Amniotic epithelial cell (primary cell): ENCODE measurements around the gene ZNF91.
"Not testable (repeated sequence)": the region's sequence is repeated elsewhere in the genome, so short reads cannot be mapped to it uniquely, and the experiment has no call there.

Experiments used
- DNase-seq: peaks from one replicate; pipeline ENCODE4 v3.0.0-alpha.2; 2010; ENCODE audit warnings: low read depth

Gene ZNF91

GRCh38 chr19:23395722-23396117 lies 449 bp upstream of the ZNF91 start:
- not testable (repeated sequence) for DNase-seq

DNA sequence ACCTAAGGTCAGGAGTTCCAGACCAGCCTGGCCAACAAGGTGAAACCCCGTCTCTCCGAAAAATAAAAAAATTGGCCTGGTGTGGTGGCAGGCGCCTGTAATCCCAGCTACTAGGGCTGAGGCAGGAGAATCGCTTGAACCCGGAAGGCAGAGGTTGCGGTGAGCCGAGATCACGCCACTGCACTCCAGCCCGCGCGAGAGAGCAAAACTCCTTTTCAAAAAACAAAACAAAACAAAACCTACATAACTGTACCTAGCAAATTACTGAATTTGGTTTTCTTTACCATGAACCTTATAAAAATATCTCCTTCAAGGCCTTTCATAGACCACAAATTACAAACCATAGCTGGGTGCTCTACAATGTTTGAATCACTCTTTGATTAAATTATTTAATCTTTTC lies 760 bp downstream of the ZNF91 start:
- DNase-seq: peak; percentile 45

- DNase-seq: no peak
Observed at GRCh38 chr19:23393121-23393520, 2.1 kb downstream of the ZNF91 start.

DNA sequence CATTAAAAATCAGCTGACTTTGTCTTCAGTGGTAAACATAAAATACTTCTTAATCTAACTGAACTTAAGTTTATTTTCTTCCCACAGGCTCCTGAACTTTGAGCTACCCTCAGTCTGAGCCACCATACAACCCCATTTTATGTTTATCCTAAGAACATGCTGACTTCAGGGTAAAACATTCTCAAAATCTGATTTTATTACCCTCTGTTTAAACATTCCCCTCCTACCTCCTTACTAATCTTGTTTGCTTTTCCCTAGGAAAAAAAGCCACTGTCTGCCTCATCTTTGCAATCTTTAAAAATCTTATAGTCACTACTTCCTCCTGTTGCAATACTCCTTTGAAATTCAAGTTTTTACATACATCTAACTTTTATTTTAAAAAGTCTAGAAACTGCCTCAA lies 4.0 kb downstream of the ZNF91 start:
- DNase-seq: no peak

DNA sequence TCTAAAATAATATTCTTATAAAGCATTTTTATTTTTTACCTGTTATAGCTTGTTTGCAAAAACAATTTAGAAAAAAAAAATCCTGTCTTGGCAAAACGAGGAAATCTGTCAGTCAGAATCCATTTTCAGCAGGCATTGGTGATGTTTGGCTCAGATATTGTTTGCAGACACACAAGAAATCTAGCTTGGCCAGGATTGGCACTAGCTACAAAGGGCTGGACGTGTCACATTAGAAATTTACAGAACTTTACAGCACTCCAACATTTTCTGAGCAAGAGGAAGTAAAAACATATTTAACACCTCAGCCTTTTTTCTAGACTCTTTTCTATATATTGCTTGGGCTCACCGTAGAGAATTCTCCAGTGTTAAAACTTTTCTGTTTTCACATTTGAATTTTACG lies 9.9 kb downstream of the ZNF91 start:
- no peak for DNase-seq

GRCh38 chr19:23384858-23385257 lies 10.4 kb downstream of the ZNF91 start:
- no peak for DNase-seq

DNA sequence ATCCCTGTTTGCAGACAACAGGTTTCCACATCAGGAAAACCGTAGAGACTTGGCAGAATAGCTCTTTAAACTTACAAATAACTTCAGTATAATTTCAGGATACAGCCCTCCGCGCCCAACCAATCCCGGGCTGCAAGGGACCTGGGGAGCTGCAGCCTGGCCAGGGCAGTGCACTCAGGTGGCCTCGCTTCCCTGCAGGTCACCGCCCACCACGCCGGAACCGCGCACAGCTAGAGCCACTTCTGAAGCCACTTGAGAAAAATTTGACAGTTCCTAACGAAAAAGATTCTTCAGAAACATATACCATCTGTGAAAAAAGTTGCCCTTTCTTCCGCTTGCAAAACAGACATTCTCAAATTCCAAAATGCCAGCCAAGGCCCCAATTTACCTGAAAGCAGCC lies 11.1 kb downstream of the ZNF91 start:
- no peak for DNase-seq

GRCh38 chr19:23382955-23383354 lies 12.3 kb downstream of the ZNF91 start:
- DNase-seq: no peak

DNA sequence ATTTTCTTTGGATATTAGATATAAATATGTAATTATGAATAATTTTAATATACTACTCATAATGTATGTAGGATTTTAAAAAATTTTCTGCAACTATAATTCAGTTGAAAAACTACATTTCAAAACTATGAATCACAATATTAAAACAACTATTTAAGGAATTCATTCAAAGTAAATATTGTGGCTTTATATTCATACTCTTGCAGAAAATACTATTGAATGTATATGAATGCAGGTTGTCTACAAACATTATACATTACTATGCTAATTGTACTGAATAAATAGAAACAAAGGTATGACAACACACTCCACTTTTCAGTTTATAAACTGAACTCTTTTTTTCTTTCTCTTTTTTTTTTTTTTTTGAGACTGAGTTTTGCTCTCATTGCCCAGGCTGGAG lies 14.2 kb downstream of the ZNF91 start:
- DNase-seq: no peak

- DNase-seq: not testable (repeated sequence)
Observed at GRCh38 chr19:23379671-23380070, 15.6 kb downstream of the ZNF91 start.

DNA sequence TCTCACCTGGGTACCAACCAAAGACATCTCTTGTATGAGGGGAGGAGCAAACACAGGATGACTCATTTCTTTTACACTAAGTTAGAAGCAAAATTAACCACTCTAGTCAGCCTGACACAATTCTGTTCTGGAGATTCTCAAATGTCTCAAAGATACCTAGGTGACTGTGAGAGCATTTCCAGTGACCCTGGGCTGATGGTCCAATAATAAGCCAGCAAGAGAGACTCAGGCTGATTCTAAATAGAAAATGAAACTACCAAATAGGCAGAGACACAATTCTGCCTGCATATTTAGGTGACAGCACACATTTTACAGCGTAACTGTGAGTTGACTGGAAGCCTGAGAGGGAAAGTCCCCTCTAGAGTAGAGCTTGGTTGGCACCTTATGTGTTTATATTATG lies 16.3 kb downstream of the ZNF91 start:
- DNase-seq: peak; percentile 50

GRCh38 chr19:23377276-23377675 lies 18.0 kb downstream of the ZNF91 start:
- DNase-seq: no peak

- DNase-seq: no peak
Observed at GRCh38 chr19:23366437-23366836, 28.8 kb downstream of the ZNF91 start.

GRCh38 chr19:23366031-23366430 lies 29.2 kb downstream of the ZNF91 start:
- DNase-seq: not testable (repeated sequence)

- DNase-seq: no peak
Observed at GRCh38 chr19:23365222-23365621, 30.0 kb downstream of the ZNF91 start.

- DNase-seq: not testable (repeated sequence)
Observed at GRCh38 chr19:23361843-23362242, 33.4 kb downstream of the ZNF91 start.

DNA sequence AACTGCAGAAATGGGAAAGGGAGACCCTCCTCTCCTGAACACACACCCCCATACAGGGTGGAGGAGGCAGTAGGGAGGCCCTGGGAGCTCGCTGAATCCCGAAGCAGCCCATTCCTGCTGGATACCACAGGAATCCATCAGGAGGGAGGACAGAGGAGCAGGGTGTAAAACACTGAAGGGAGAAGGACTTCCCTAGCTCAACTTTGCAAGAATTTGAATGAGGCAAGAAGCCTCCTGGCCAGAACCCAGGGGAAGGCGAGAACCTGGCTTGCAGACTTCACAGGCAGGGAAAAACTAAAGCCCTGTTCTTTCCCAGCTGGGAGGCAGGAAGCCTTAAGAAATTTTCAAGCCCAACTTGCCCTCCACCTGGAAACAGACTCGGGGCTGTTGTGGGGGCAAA lies 43.5 kb downstream of the ZNF91 start:
- DNase-seq: no peak

GRCh38 chr19:23346696-23347095 lies 48.6 kb downstream of the ZNF91 start:
- no peak for DNase-seq

DNA sequence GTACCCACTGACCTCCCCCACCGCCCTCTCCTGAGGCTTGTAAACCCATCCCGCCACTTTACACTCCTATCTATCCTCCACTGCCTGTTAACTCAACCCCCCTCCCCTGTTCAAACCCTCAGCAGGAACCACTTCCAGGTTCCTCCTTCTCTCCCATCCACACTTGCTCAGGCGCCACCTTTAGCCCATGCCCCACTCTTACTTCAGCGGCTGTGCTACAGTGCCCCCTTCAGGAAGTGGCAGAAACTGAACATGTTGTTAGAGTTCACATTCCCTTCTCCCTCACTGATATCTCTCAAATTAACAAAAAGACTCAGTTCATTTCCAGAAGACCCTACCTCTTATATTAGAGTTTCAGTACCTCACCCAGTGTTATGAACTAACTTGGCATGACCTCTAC lies 49.4 kb downstream of the ZNF91 start:
- no peak for DNase-seq

DNA sequence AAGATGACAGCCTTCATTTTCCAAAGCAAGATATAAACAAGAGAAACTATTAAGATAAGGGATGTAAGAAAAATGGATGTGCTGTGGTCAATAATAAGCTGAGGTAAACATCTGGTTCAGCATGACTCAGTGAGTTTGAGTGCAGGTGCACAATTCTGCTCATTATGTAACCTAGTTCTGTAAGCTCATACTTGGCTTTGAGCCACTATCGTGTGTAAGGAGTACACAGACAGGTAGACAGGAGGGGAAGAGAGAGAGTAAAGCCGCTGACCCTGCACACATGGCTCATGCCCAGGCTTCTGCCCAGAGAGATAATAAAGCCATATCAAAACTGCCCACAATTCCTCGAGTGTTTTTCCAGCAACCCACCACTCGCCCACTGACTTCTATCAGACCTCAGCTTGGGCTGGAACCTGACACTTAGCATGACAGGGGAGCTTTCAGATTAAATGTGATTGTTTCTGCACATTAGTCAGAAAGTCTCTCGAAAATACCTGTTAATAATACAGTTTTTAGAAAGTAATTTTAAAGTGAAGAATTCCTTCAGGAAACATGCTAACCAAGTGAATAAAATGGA lies 51.7 kb downstream of the ZNF91 start:
- peak; percentile 16 for DNase-seq

DNA sequence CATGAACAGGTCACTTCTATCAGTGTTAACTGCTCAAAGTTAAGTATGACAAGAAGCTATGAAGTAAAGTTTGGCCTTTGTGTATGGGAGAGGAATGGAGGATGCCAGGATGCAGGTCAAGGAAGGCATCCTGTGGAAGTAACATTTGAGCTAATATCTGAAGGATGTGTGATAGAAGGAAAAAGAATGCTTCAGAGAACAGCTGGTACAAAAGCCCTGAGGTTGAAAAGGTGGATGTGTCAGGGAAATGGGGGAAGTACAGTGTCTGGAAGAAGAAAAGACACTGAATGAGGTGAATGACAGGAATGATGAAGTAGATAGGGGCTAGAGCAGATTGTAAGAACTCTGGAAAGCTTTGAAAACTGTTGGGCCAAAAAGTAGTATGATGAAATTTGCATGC lies 67.1 kb downstream of the ZNF91 start:
- DNase-seq: no peak

DNA sequence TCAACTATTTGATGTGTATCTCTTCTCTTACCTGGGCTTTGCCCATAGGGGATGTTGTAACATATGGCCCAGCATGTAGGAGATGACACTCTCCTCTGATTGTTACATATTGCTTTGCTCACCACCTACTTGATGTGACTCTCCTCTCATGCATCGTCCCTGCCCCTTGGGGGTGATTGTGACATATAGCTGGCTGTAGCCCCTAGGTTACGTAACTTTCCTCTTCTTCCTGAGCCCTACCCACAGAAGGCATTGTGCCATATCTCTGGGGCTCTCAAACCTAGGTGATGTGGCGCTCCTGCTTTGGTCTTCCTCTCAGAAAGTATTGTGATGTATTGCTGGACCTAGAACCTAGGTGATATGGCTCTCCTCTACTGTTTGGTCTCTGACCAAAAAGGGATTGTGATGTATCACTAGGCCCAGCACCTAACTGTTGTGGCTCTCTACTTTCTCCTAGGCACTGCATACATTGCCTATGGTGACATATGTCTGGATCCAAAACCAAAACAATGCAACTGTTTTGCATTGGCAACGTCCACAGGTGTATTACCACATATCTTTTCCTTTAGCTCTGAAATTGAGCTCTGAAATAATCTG lies 73.2 kb downstream of the ZNF91 start:
- DNase-seq: no peak

- not testable (repeated sequence) for DNase-seq
Observed at GRCh38 chr19:23321403-23321802, 73.9 kb downstream of the ZNF91 start.

DNA sequence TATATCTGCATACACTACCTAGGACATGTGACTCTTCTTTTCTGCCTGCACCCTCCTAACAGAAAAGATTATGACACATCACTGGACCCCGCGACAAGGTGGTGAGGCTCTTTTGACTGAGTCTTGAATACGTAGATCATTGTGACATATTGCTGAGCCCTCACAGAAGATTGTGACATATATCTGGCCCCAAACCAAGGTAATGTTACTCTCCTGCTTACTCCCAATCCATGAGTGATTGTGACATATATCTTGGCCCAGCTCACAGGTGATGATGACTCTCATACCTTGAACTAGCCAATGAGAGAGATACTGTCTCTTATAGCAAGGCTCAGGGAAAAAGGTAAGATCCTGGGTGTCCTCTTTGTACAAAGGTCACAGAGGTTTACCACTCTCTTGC lies 75.7 kb downstream of the ZNF91 start:
- not testable (repeated sequence) for DNase-seq
